GM08714 (cell line): Measurements from ENCODE around the gene RPS6KA5.
A peak's percentile ranks its signal among the peaks of the same experiment; 100 is the strongest.

Experiments
- H3K4me3 ChIP-seq: fragments of 200-500 bp; sonication (Bioruptor generic); 2 replicates; pipeline ENCODE4 v1.5.1; 2014; ENCODE audit warnings: mild to moderate bottlenecking, low read length, inconsistent platforms
- ZNF274 ChIP-seq: IDR thresholded peaks from 2 replicates; pipeline ENCODE4 v1.6.1; 2012; ENCODE audit warnings: mild to moderate bottlenecking, low read depth, low read length

The RPS6KA5 gene

GRCh38 chr14:91027561-91027960 is 32.9 kb downstream of the RPS6KA5 start:
- TF ChIP-seq ZNF274, result no peak

GRCh38 chr14:91022622-91023028 is 37.8 kb downstream of the RPS6KA5 start:
- H3K4me3 ChIP-seq, result peak overlapping the region; percentile 65; the same call in 1 of the 2 replicates

More at GRCh38 chr14:91027561-91027960, 32.9 kb downstream of the RPS6KA5 start:
- H3K4me3 ChIP-seq, result no peak overlapping the region

GRCh38 chr14:91021991-91022621 is 38.3 kb downstream of the RPS6KA5 start:
- no peak for TF ChIP-seq ZNF274
- H3K4me3 ChIP-seq, result no peak overlapping the region

- H3K4me3 ChIP-seq, result no peak overlapping the region
- TF ChIP-seq ZNF274, result no peak
Measured at GRCh38 chr14:91021115-91021514, 39.3 kb downstream of the RPS6KA5 start.

GRCh38 chr14:91019673-91020072 is 40.8 kb downstream of the RPS6KA5 start:
- H3K4me3 ChIP-seq, result no peak overlapping the region
- TF ChIP-seq ZNF274, result no peak

- no peak for TF ChIP-seq ZNF274
- no peak overlapping the region for H3K4me3 ChIP-seq
Measured at GRCh38 chr14:91018481-91018880, 42.0 kb downstream of the RPS6KA5 start.

- H3K4me3 ChIP-seq, result no peak overlapping the region
- TF ChIP-seq ZNF274, result no peak
Measured at GRCh38 chr14:91016800-91017410, 43.5 kb downstream of the RPS6KA5 start.

- TF ChIP-seq ZNF274, result no peak
- no peak overlapping the region for H3K4me3 ChIP-seq
Measured at GRCh38 chr14:91015435-91015834, 45.0 kb downstream of the RPS6KA5 start.

- TF ChIP-seq ZNF274, result no peak
- no peak overlapping the region for H3K4me3 ChIP-seq
Measured at GRCh38 chr14:91012045-91012444, 48.4 kb downstream of the RPS6KA5 start.

GRCh38 chr14:91010153-91010533 is 50.3 kb downstream of the RPS6KA5 start:
- TF ChIP-seq ZNF274, result no peak
- no peak overlapping the region for H3K4me3 ChIP-seq

- no peak for TF ChIP-seq ZNF274
- H3K4me3 ChIP-seq, result peak overlapping the region; percentile 7
Measured at GRCh38 chr14:91009501-91010152, 50.8 kb downstream of the RPS6KA5 start.

GRCh38 chr14:91008759-91009409 is 51.6 kb downstream of the RPS6KA5 start:
- no peak for TF ChIP-seq ZNF274
- peak overlapping the region; percentile 7; the same call in 1 of the 2 replicates for H3K4me3 ChIP-seq

- H3K4me3 ChIP-seq, result no peak overlapping the region
- TF ChIP-seq ZNF274, result no peak
Measured at GRCh38 chr14:91005716-91006115, 54.7 kb downstream of the RPS6KA5 start.

- H3K4me3 ChIP-seq, result no peak overlapping the region
- TF ChIP-seq ZNF274, result no peak
Measured at GRCh38 chr14:91004987-91005386, 55.5 kb downstream of the RPS6KA5 start.

- no peak for TF ChIP-seq ZNF274
- no peak overlapping the region for H3K4me3 ChIP-seq
Measured at GRCh38 chr14:90999299-90999698, 61.1 kb downstream of the RPS6KA5 start.
